ENCODE results near the gene ADCY3. TPM values are rescaled to one million over a fixed set of nuclear protein-coding genes. Genes with fewer than 3 reads are reported as not detected.
"Not testable (repeated sequence)": the region's sequence is repeated elsewhere in the genome, so short reads cannot be mapped to it uniquely, and the experiment has no call there.

The ADCY3 gene
- total and polyA plus RNA-seq, 10 of the 15 experiments (the other 5 are each of a cell fraction or from before 2014, with no cell fraction given) = 2.8 to 102 (median 50.4) TPM

DNA sequence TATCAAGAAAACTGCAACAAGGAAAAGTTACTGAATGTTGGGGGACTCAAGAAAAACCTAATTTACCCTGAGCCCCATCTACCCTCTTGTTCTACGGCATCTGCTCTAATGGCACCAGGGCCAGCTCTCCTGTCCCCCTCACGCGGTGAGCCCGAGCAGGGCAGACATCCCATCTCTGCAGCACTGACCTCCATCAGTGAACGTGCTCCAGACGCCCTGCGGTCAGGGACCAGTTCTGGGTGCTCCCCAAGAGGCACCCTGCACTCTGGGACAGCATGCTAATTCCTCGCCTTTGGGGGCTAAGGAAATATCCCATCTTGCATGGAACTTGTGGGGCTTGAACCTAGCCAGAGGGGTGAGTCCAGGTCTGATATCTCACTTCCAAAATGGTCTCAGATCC, 83.8 kb downstream of the ADCY3 start (continued):
- TF ChIP-seq MTA2 (IDR thresholded peaks at IDR 0.05; ENCODE audit: low read depth) = no peak
- TF ChIP-seq SIN3A (IDR thresholded peaks at IDR 0.05; ENCODE audit: low read depth, low read length) = no peak

DNA sequence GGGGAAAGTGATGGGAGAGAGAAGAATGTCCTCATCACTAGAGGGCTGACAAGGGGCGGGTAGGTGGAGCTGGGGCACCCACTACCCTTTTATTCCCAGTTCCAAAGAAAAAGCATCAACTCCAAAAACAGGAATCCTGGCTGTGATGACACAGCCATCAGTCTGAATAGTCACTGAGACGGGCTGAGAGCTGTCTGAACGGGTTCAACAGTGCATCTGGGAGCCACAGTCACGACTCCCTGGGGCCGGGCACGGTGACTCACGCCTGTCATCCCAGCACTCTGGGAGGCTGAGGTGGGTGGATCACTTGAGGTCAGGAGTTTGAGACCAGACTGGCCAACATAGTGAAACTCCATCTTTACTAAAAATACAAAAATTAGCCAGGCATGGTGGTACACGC, 84.6 kb downstream of the ADCY3 start:
- H2AFZ ChIP-seq (ENCODE audit: control insufficient read depth, low read depth, low read length); CTCF ChIA-PET; intact Hi-C loops (cut with micrococcal nuclease; ENCODE audit: unreplicated experiment); H3K9me3 ChIP-seq (replicated peaks; ENCODE audit: control insufficient read depth, insufficient read depth, low read length); POLR2A ChIA-PET; in situ Hi-C loops (cut with MboI); H3K79me2 ChIP-seq (ENCODE audit: control insufficient read depth, insufficient read depth, low read length); ATAC-seq; SMC1A ChIA-PET (ENCODE audit: uncharacterized antibody, unreplicated experiment); H3K9ac ChIP-seq (ENCODE audit: control insufficient read depth, insufficient read depth, low read length); DNase-seq (ENCODE audit: low read depth, low spot score); H3K4me3 ChIP-seq; RAD21 ChIA-PET (ENCODE audit: unreplicated experiment); H3K27me3 ChIP-seq (replicated peaks in 1 of 2; ENCODE audit: control insufficient read depth in 2 of 2, insufficient read depth in 2 of 2, low read length in 1 of 2); H4K20me1 ChIP-seq (ENCODE audit: control insufficient read depth, insufficient read depth); H3K27ac ChIP-seq (ENCODE audit: control insufficient read depth, insufficient read depth); H3K4me1 ChIP-seq (ENCODE audit: control insufficient read depth, insufficient read depth, low read length); BruUV-seq (replicated peaks); FAIRE-seq; H3K4me2 ChIP-seq (ENCODE audit: control insufficient read depth, insufficient read depth): not testable (repeated sequence)
- H3K36me3 ChIP-seq (ENCODE audit: control insufficient read depth in 2 of 2, insufficient read depth in 2 of 2, low read length in 1 of 2) = peaks cover 6 to 15% of the 10 kb centered on the region in 2 experiments; a peak in 3 of 4 replicates
- WGBS (ENCODE audit: insufficient coverage, insufficient replicate concordance, low lambda C conversion rate, missing lambda C conversion rate) = 95% methylated on average over 8 of the region's 8 CpGs

DNA sequence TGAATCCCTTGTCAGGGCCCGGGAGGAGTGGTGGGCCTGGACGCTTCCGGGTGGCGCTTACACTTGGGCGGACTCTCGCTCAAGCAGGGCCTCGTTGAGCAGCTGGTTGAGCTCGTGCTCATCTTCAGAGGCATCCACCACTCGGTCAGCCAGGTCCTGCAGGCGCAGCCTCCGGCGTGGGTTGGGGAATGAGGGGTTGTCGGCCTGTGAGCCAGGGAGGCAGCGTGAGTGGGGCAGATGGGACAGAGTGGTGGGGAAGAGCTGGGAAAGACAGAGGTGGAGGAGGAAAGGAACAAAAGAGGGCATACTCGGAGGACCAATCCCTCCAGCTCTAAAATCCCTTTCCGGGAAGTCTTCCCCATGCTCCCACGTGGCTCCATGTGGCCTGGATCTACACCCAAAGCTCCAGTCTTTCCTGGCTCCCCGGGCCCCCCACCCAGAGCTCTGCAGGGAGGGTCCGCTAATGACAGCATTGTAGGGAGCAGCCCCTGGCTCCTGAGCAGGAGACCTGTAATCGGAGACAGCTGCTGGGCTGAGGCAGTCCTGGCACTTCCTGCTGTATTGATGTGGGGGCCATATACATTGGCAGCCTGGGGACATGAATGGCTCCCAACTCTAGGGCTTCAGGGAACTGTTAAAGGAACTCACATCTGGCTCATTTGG, 85.2 kb downstream of the ADCY3 start:
- H3K36me3 ChIP-seq (ENCODE audit: control insufficient read depth in 2 of 2, insufficient read depth in 2 of 2, low read length in 1 of 2) = peaks cover 6 to 13% of the 10 kb centered on the region in 2 experiments; a peak in 3 of 4 replicates
- H3K4me1 ChIP-seq (ENCODE audit: control insufficient read depth, insufficient read depth, low read length) = no peaks in the 10 kb centered on the region
- H3K4me3 ChIP-seq = no peak overlapping the region
- H4K20me1 ChIP-seq (ENCODE audit: control insufficient read depth, insufficient read depth) = no peaks in the 10 kb centered on the region
- no peaks in the 10 kb centered on the region for H3K27me3 ChIP-seq (replicated peaks in 1 of 2; ENCODE audit: control insufficient read depth in 2 of 2, insufficient read depth in 2 of 2, low read length in 1 of 2)
- no TSS peak for BruUV-seq (replicated peaks)
- no peak overlapping the region for H3K4me2 ChIP-seq (ENCODE audit: control insufficient read depth, insufficient read depth)
- intact Hi-C loops (cut with micrococcal nuclease; ENCODE audit: unreplicated experiment) (no loop called here), in situ Hi-C loops (cut with MboI) (no loop called here)
- H2AFZ ChIP-seq (ENCODE audit: control insufficient read depth, low read depth, low read length) = no peak overlapping the region
- WGBS (ENCODE audit: insufficient coverage, insufficient replicate concordance, low lambda C conversion rate, missing lambda C conversion rate) = 96% methylated on average over 19 of the region's 20 CpGs
- FAIRE-seq (no peak), ATAC-seq (no peak), DNase-seq (ENCODE audit: low read depth, low spot score) (no peak)
- CTCF ChIA-PET = no interaction called here
- H3K9ac ChIP-seq (ENCODE audit: control insufficient read depth, insufficient read depth, low read length) = no peak overlapping the region
- SMC1A ChIA-PET (ENCODE audit: uncharacterized antibody, unreplicated experiment) = no interaction called here
- no peak overlapping the region for H3K27ac ChIP-seq (ENCODE audit: control insufficient read depth, insufficient read depth)
- H3K79me2 ChIP-seq (ENCODE audit: control insufficient read depth, insufficient read depth, low read length) = no peaks in the 10 kb centered on the region
- RAD21 ChIA-PET (ENCODE audit: unreplicated experiment) = no interaction called here
- H3K9me3 ChIP-seq (replicated peaks; ENCODE audit: control insufficient read depth, insufficient read depth, low read length) = no peaks in the 10 kb centered on the region
- POLR2A ChIA-PET = no interaction called here
- TF ChIP-seq, protein P1, sequence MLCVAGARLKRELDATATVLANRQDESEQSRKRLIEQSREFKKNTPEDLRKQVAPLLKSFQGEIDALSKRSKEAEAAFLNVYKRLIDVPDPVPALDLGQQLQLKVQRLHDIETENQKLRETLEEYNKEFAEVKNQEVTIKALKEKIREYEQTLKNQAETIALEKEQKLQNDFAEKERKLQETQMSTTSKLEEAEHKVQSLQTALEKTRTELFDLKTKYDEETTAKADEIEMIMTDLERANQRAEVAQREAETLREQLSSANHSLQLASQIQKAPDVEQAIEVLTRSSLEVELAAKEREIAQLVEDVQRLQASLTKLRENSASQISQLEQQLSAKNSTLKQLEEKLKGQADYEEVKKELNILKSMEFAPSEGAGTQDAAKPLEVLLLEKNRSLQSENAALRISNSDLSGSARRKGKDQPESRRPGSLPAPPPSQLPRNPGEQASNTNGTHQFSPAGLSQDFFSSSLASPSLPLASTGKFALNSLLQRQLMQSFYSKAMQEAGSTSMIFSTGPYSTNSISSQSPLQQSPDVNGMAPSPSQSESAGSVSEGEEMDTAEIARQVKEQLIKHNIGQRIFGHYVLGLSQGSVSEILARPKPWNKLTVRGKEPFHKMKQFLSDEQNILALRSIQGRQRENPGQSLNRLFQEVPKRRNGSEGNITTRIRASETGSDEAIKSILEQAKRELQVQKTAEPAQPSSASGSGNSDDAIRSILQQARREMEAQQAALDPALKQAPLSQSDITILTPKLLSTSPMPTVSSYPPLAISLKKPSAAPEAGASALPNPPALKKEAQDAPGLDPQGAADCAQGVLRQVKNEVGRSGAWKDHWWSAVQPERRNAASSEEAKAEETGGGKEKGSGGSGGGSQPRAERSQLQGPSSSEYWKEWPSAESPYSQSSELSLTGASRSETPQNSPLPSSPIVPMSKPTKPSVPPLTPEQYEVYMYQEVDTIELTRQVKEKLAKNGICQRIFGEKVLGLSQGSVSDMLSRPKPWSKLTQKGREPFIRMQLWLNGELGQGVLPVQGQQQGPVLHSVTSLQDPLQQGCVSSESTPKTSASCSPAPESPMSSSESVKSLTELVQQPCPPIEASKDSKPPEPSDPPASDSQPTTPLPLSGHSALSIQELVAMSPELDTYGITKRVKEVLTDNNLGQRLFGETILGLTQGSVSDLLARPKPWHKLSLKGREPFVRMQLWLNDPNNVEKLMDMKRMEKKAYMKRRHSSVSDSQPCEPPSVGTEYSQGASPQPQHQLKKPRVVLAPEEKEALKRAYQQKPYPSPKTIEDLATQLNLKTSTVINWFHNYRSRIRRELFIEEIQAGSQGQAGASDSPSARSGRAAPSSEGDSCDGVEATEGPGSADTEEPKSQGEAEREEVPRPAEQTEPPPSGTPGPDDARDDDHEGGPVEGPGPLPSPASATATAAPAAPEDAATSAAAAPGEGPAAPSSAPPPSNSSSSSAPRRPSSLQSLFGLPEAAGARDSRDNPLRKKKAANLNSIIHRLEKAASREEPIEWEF (IDR thresholded peaks at IDR 0.05; ENCODE audit: insufficient replicate concordance, low read depth, low read length) = no peak
- TF ChIP-seq ZNF274 (IDR thresholded peaks at IDR 0.05; ENCODE audit: insufficient read depth, insufficient read length) (no peak), IKZF2 (IDR thresholded peaks at IDR 0.05) (no peak), CHD1 (IDR thresholded peaks at IDR 0.05; ENCODE audit: low read depth, low read length) (no peak), ZNF384 (IDR thresholded peaks at IDR 0.05; ENCODE audit: borderline replicate concordance, low read depth, low read length) (no peak), NFYB (IDR thresholded peaks at IDR 0.05; ENCODE audit: insufficient read depth, low read depth, low read length) (no peak)
- TF ChIP-seq, protein P2, sequence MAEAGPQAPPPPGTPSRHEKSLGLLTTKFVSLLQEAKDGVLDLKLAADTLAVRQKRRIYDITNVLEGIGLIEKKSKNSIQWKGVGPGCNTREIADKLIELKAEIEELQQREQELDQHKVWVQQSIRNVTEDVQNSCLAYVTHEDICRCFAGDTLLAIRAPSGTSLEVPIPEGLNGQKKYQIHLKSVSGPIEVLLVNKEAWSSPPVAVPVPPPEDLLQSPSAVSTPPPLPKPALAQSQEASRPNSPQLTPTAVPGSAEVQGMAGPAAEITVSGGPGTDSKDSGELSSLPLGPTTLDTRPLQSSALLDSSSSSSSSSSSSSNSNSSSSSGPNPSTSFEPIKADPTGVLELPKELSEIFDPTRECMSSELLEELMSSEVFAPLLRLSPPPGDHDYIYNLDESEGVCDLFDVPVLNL (IDR thresholded peaks at IDR 0.05; ENCODE audit: low read depth, low read length) = no peak
